Left lobe of liver (tissue), 2 donors: Measurements from ENCODE around the gene CBFA2T2. TPM values are rescaled to one million over a fixed set of nuclear protein-coding genes. Genes with fewer than 3 reads are reported as not detected.

Experiments
- ATAC-seq: fragments of 200-7000 bp; cut with Tn5 transposase; one replicate; pipeline ENCODE4 v1.9.1; 2020; ENCODE audit warnings: mild to moderate bottlenecking, moderate library complexity
- DNase-seq: peaks from one replicate; pipeline ENCODE4 v3.0.0-alpha.2; 2020; ENCODE audit warnings: low spot score
- total RNA-seq: library from RNA; stranded (reverse); gene quantifications from one replicate; pipeline ENCODE4 v1.2.1, GENCODE V29; 2021
- donor health status: DM: no; HTN: no; CAD: no; lungs with moderate emphysema.
- donor health status: DM: no; HTN: yes; CAD: no.

Gene CBFA2T2
- total RNA-seq, 1 donor from 2014 or later: 5.7 TPM

DNA sequence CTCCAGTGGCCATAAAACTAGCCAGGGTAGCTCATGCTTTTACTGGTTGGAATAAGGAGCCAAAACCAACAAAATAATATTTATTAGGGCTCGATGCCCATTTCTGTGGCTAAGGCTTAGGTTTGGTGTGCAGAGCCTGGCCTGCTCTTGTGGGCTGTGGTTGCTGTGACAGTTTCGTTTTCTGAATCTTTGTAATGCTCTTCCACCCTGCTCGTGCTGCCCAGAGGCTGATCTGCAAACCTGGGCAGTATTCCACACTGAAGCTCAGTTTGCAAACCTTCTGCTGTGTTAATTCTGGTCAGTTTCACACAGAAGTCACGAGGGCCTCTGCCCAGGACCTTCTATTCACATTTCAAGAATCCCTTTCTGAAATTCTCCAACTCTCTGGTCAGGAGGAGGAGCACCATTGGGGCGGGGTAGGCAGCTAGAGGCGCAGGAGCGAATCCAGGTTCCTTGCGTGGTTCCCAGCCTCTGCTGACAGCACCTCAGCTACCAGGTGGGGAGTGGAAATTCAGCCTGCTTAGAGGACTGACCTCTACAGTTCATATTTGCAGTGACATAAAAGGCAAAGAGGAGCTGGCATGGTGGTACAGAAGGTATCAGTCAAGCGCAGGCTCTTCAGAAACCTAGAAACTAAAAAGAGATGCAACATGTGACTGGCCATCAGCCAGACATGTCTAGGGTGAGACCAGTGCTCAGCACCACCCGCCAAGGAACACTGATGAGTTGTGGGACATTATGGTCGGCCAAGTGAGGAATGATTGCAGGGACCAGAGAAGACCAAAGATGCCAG, 157.9 kb downstream of the CBFA2T2 start:
- no peak for DNase-seq
- ATAC-seq: peak; percentile 90

DNA sequence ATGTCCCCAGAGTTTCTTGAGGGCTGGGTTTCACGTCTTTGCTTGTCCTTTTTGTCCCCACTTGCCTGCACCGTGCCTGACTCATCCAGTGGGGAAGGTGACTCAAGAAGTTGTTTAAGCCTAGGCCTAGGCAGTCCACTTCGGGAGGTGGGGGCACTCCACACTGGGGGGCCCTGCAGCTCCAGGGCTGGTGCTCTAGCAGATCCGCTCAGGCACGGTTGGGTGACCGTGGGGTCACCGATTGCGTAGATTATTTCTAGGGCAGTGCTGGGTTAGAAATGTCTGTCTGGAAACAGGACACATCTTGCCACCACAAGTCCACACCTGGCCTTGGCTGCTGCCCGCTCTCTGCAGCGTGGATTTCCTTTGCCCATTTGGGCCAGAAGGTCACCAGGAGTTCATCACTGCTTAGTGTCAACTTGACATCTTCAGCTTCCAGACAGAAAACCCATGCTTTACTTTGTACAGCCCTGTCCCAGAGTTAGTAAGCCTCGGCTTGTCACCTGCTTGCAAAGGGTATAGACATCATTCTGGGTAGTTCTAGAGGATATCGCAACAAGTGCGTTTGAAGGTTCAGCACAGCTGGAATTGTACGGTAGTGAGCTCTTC, 158.6 kb downstream of the CBFA2T2 start:
- DNase-seq (no peak), ATAC-seq (no peak)

DNA sequence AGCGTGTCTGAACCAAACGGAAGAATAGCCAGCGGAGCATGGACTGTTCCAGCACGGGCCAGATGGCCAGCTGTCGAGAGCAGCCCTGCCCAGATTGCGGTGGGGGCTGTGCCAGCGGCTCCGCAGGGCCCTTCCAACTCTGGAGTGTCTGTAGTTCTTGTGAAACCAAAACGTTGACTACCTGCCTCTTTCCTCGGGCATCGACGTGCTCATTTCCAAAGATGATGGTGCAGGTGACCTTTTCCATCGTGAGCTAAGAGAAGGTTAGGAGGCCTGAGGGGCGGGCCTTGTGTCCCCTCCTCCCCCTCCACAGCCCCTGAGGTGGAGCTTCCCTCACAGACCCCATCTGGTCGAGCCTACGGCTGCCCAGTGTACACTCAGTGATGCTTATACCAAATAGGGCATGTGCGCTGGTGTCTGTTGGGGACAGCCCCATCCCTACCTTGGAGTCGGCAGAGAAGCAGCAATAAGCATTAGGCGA, 159.3 kb downstream of the CBFA2T2 start:
- ATAC-seq (no peak), DNase-seq (no peak)

DNA sequence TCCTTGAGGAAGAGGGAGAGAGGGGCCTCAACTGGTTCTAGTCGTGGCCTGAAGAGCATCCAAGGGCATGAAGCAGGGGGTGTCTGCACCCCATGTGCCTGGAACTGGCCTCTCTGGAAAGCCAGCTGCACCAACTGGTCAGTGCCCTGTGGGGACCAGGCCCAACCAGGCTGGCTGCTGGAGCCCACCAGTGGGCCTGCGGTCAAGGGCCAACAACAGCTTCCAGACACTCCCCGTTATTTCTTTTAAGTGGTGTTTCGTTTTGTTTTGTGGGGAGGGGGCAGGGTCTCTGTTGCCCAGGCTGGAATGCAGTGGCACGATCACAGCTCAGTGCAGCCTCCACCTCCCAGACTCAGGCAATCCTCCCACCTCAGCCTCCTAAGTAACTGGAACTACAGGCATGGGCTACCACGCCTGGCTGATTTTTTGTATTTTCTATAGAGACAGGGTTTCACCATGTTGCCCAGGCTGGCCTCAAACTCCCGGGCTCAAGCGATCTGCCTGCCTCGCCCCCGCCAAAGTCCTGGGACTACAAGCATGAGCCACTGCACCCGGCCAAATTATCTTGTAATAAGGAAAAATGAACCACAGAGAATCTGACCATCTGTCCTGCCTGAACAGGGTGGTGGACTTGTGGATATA, 160.3 kb downstream of the CBFA2T2 start:
- no peak for DNase-seq
- ATAC-seq: no peak

DNA sequence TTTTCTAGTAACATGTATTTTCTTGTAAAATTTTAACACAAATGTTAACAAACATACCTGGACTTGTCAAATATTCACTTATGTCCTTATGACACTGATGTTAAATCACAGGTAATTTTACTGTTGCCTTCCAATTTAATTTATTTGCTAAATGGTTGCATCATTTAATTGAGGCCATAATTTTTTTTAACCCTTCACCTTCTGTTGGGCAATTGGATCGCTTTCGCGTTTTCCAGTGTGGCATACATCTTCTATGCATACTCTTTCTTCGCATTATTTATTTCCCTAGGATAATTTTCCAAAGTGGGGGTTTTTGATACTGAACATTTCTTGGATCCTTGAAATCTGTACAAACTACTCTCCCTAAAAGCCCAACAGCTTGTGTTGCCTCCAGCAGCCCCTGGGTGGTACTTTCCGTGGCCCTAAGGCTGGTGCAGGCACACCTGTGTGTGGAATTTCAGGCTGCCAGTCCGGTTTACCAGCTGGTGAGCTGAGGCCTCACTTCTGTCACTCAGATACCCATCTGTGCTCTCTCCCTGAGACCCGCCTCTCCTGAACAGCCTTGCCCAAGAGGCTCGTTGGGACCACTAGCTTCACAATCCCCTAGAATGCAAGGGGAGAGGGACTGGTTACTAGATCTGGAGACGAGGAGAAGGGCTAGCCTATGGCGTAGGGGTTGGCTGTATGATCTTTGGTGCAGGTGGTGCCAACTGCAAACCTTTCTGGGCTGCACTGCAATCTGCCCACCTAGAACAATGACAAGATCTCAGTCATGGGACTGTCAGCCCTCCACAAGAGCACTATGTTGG, 161.1 kb downstream of the CBFA2T2 start:
- ATAC-seq: no peak
- DNase-seq: no peak

DNA sequence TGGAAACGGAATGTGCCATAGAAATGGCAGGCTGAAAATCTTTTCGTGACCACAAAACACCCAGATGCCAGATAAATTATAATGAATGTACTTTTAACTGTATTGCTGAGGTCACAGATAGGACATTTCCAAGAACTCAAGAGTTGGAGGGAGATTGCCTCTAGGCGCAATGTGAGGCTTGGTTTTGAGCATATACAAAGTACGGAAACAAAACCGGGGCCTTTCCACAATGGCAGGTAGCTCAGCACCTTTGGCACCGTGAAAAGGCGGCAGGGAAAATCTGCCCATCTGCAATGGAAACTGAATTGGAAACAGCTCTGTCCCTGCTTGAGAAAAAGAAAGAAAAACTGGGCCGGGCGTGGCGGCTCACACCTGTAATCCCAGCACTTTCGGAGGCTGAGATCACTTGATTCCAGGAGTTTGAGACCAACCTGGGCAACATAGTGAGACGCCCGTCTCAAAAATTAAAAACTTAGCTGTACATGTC, 161.7 kb downstream of the CBFA2T2 start:
- ATAC-seq (no peak), DNase-seq (no peak)

DNA sequence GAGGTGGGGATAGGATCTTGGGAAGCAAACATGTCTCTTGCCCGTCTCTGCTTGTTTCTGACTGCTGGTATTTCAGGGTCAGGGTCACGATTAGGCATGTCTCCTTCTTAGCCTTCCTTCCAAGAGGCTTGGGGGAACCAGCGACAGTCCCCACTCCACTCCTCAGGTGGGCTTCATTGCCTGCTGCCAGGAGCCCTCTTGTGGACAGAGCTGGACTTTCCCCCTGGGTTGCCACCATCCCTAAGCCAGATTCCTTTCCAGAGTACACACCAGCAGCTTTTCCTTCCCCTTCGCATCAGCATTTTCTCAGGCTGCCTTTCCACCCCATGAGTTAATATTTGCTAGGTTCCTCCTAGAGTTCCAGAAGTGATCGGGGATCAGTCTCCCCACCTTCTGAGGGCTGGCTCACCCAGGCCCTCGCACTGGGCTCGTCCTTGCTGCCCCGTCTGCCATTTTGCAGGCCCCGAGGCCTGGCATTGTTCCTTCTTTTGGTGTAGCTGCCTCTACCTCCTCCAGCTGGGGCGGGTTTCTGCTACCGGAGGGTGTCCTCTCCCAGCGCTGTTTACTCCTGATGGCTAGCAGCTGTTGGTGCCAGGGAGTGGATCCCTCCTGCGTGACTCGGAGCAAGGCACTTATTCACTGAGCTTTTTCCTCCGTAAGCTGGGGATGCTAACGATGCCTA, 163.5 kb downstream of the CBFA2T2 start:
- DNase-seq: no peak

DNA sequence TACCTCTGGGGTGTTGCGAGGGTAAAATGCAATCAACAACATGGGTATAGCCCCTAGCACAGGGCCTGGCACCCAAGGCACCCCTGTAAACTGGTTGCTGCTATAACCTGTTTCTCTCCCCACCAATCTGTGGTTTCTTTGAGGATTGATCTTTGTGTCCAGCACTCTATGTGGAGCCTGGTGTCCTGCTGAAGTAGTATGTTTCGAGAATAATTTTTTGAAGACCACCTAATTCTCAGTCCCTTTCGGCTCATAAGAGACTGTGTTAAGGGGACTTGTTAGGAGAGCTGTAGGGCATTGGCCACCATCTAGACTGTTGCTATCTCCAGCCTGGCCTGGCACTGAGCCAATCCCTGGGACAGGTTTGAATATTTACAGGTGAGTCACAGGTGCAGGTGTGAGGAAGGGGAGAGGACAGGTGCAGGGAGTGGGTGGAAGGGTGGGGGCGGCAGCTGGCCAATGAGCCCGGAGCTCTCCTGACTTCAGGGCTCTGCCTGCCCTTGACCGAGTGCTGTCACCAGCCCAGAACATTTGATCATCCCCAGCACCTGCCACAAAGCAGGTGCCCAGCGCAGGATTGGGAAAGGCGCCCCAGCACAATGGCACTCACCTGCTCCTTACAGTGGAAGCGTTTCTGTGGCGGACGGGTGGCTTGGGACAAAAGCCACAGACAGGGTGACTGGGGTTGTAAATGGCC, 164.2 kb downstream of the CBFA2T2 start:
- no peak for DNase-seq
- peak; percentile 16 for ATAC-seq

More for the DNA sequence above, 163.5 kb downstream of the CBFA2T2 start:
- peak; percentile 84 for ATAC-seq

DNA sequence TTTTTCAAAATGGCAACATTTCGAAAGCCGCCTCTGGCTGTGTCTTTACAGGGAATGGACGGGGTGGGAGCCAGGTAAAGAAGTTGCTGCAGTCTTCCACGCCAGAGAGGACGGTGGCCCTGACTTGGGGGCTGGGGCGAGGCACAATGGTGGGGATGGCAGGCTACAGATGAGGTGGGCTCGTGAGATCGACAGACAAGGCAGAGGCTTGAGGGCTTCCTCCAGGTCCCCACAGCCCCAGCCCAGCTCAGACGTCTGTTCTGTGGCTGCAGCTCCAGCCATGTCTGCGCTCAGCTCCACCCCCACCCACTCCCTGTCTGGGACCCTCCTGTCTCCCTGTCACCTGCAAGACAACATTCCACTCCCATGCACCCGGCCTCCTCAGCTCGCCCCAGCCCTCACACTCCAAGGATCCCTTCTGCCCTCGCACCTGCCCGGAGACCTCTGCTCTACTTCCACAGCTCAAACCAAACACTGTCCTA, 164.8 kb downstream of the CBFA2T2 start:
- ATAC-seq (no peak), DNase-seq (no peak)

DNA sequence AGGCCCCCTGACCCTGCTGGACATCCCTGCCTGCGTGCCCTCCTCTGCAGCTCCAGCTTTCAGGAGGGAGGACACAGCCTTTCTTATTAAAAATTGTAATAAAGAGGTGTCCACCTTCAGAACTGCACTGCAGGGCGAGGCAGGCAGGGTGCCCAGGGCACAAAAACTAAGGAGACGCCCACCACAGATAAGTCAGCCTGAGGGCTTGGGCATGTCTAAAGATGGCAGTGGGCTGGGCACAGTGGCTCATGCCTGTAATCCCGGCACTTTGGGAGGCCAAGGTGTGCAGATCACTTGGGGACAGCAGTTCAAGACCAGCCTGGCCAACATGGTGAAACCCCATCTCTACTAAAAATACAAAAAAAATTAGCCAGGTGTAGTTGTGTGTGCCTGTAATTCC, 165.3 kb downstream of the CBFA2T2 start:
- DNase-seq (no peak), ATAC-seq (no peak)

DNA sequence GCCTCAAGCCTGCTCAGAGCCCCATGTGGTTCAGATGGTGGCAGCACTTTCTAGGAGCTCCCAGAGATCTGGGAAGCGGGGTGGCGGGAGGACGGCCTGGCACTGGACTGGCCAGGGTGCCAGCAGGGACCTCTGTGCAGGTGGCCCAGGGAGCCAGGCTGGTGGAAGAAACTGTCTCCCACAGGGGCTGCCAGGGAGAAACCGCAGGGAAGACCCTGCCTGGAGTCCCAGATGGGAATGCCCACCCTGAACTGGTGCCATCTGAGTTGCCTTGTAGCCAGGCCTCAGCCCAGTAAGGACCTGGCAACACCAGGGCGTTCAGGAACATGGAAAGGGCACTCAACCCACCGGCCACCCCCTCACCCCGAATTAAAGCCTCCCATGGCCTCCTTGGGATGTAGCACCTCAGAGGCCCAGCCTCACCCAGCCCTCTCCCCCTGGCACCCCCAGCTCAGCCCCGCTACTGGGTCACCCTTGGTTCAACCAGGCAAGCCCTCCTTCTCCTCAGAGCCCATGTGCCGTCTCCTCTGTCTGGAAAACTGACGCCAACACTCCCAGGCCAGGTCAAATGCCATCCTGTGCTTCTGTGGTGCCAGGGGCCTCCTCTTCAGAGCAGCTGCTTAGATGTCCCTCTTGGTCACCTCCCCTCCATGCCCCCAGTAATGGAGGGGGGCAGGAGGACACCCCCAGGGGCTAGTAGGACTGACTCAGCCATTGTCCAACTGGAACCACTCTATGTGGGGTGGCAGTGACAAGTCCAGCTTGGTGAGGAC, 166.3 kb downstream of the CBFA2T2 start:
- ATAC-seq: no peak
- no peak for DNase-seq

DNA sequence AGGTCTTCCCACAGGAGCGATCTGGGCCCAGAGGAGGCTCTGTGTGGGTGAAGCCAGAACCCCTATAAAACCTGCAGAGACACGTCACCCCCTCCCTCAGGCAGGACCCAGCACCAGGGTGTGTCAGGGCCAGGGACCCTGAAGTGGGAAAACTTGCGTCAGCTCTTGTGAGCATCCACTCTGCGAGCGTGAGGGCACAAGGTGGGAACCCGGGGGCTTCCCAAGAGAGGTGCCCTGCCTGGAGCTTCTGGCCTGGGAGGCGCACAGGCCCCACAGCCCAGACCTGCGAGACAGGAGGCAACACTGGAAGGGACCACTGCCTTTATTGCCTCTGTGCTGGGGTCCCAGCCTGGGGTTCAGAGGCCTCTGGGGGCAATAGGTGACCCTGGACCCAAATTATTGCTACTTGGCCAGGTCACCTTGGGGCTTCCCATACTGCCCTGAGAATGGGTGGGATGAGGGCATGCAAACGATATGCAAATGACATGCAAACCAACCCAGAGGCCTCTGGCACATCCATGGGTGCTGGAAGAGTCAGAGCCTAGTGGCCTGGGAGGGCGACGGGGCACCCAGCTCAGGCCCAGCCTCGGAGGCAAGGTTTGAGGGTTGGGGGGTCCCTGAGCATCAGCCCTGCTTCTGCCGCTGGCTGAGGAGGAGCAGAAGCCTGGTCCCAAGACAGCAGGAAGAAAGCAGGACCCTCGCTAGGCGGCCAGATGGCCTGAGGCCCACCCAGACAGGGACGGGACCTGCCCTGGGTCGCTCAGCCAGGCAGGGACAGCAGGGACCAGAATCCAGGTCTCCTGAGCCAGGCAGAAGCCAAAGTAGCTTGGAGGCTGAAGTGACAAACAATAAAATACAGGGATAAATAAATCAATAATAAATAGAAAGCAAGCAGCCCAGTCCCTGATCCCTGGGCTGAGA, 167.1 kb downstream of the CBFA2T2 start:
- DNase-seq (no peak), ATAC-seq (no peak)

DNA sequence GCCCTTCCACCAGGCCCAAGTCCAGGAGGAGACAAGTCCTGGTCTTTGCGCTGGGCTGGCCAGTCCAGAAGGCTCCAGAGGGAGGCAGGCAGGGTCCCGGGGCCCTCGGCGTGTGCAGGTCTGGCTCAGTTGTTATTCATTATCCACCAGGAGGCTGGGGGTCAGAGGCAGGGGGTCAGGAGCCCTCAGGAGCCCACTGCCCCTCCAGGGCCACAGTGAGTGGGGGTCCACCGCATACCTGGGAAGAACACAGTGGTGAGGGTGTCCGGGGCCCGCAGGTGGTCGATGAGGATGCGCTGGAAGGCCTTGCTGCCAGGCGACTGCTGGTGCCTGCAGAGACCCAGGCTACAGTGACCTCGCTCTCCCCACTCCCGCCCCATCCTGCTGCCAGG, 167.8 kb downstream of the CBFA2T2 start:
- ATAC-seq (no peak), DNase-seq (no peak)

DNA sequence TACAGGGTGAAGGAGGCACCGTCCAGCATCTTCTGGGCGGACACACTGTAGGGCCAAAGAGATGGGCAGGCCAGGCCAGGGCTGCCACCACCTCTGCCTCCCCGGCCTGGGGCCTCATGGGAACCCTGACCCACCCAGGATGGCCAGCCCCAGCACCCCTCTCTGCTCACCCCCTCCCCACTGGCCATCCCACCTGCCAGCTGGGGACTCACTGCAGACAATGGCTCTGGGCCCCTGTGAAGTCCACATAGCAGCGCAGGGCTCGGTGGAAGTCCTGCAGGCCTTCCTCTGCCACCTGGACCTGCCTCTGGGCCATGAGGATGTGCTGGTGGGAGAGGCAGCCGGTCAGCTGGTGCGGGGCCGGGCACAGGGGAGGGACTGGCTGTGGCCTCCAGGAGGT, 168.6 kb downstream of the CBFA2T2 start:
- no peak for ATAC-seq
- no peak for DNase-seq

DNA sequence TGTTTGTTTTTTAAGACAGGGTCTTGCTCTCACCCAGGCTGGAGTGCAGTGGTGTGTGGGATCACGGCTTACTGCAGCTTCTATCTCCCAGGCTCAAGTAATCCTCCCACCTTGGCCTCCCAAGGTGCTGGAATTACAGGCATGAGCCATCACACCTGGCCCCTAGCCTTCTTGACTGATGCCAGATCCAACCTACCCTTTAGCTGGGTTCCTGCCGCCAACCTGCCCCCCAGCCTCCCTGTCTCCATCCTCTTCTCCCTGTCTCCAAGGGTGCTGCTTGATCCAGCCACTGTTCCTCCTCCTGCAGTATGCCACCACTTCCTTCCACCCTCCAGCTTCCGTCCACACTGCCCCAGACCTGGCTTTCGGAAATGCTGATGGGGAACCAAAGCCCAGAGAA, 169.0 kb downstream of the CBFA2T2 start:
- DNase-seq: no peak
- ATAC-seq: no peak

DNA sequence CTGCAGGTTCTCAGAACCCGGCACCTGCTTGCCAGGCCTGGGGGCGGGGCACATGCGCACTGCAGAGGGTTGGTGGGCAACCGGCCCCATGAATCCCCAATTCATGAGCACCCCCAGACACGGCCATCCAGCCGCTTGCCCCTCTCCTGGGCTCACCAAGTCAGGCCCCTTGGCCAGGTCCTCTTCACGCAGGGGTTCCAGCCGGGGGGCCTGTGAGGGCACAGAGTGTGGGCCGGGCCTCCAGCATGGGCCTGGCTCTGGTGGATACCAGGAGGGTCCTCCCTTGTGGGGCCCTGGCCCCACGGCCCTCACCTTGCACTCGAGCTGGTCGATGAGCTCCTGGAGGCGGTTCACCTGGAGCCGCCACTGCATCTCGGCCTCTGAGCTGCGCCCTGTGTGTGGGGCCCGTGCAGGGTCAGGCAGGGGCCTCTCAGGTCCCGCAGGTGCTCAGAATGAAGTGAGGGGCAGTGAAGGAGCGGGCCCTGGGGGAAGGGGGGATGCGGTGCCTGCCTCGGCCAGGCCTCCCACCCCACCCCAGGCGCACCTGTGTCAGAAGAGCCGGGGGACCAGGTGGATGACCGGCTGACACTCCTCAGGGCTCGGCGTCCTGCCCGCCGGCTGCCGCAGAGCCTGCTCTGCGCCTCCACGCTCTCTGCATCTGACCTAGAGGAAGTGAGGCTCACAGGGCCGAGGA, 169.6 kb downstream of the CBFA2T2 start:
- DNase-seq (no peak), ATAC-seq (no peak)

DNA sequence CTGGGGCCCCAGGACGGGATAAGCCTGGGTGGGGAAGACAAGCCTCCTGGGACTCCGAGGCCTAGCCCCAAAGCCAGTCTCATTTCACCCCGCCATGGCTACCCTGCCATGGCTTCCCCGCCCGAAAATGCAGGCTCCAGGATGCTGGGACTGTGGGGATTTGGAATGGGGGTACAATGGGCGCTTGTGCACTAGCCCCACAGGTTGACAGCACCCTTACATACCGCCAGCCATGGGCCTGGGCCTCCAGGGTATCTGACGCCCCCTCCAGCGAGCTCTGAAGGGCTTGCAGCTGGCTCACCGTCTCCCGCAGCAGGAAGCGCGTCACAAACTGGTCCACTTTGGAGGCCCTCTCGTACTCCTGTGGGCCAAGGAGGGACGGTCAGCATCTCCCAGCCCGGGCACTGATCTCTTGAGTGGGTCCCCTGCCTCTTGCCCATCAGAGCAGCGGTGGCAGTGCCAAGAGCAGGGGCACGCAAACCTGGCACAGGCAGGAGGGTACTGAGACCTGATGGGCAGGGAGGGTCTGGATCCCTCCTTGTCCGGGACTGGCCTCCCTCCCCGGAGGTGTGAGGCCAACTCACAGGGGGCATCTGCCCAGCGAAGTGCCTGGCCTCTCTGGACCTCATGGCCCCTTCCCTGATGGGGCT, 170.3 kb downstream of the CBFA2T2 start:
- ATAC-seq (no peak), DNase-seq (no peak)
